ENCODE data around the gene RHOXF1.
"Not testable (repeated sequence)": the region's sequence is repeated elsewhere in the genome, so short reads cannot be mapped to it uniquely, and the experiment has no call there.

Gene RHOXF1

GRCh38 chrX:120111611-120112010 lies 4.1 kb downstream of the RHOXF1 start:
- in situ Hi-C loops (cut with MboI; ENCODE audit: low sequenced_read_pairs, unreplicated experiment) = no loop called here
- no peak for TF ChIP-seq CTCF (IDR thresholded peaks at IDR 0.05; ENCODE audit: borderline replicate concordance, control extremely low read depth, extremely low read depth, insufficient read depth, missing control alignments)
- DNase-seq (ENCODE audit: low spot score) = no peak

- in situ Hi-C loops (cut with MboI; ENCODE audit: low sequenced_read_pairs, unreplicated experiment) = no loop called here
- TF ChIP-seq CTCF (IDR thresholded peaks at IDR 0.05; ENCODE audit: borderline replicate concordance, control extremely low read depth, extremely low read depth, insufficient read depth, missing control alignments) = no peak
Observed at GRCh38 chrX:120109378-120109777, 6.3 kb downstream of the RHOXF1 start.

GRCh38 chrX:120104707-120105106 lies 11.0 kb downstream of the RHOXF1 start:
- DNase-seq (ENCODE audit: low spot score); in situ Hi-C loops (cut with MboI; ENCODE audit: low sequenced_read_pairs, unreplicated experiment): not testable (repeated sequence)

More at GRCh38 chrX:120109378-120109777, 6.3 kb downstream of the RHOXF1 start:
- DNase-seq (ENCODE audit: low spot score) = no peak

GRCh38 chrX:120101057-120101456 lies 14.7 kb downstream of the RHOXF1 start:
- DNase-seq (ENCODE audit: low spot score); in situ Hi-C loops (cut with MboI; ENCODE audit: low sequenced_read_pairs, unreplicated experiment): not testable (repeated sequence)

GRCh38 chrX:120090208-120090607 lies 25.5 kb downstream of the RHOXF1 start:
- DNase-seq (ENCODE audit: low spot score) = no peak

GRCh38 chrX:120087289-120088017 lies 28.3 kb downstream of the RHOXF1 start:
- no peak for DNase-seq (ENCODE audit: low spot score)
- in situ Hi-C loops (cut with MboI; ENCODE audit: low sequenced_read_pairs, unreplicated experiment) = loop anchor here (25.0 kb wide), 1 partner anchor 375 kb away; the partner anchor contains the start of gene LAMP2
- TF ChIP-seq CTCF (IDR thresholded peaks at IDR 0.05; ENCODE audit: borderline replicate concordance, control extremely low read depth, extremely low read depth, insufficient read depth, missing control alignments) = no peak

More at GRCh38 chrX:120090208-120090607, 25.5 kb downstream of the RHOXF1 start:
- no peak for TF ChIP-seq CTCF (IDR thresholded peaks at IDR 0.05; ENCODE audit: borderline replicate concordance, control extremely low read depth, extremely low read depth, insufficient read depth, missing control alignments)
- in situ Hi-C loops (cut with MboI; ENCODE audit: low sequenced_read_pairs, unreplicated experiment) = loop anchor here (25.0 kb wide), 1 partner anchor 372 kb away; the partner anchor contains the start of gene LAMP2

- in situ Hi-C loops (cut with MboI; ENCODE audit: low sequenced_read_pairs, unreplicated experiment) = loop anchor here (25.0 kb wide), 1 partner anchor 377 kb away; the partner anchor contains the start of gene LAMP2
- not testable (repeated sequence) for DNase-seq (ENCODE audit: low spot score)
Observed at GRCh38 chrX:120085553-120086185, 30.0 kb downstream of the RHOXF1 start.

GRCh38 chrX:120077590-120077989 lies 38.1 kb downstream of the RHOXF1 start, which contains the start of gene RHOXF2B:
RHOXF2B (minus strand) TSS chrX:120077690; CDS start chrX:120077552, 138 bp downstream.
- in situ Hi-C loops (cut with MboI; ENCODE audit: low sequenced_read_pairs, unreplicated experiment) = loop anchor here (25.0 kb wide), 1 partner anchor 385 kb away; the partner anchor contains the start of gene LAMP2
- DNase-seq (ENCODE audit: low spot score) = not testable (repeated sequence)

GRCh38 chrX:120066169-120066568 lies 49.5 kb downstream of the RHOXF1 start:
- in situ Hi-C loops (cut with MboI; ENCODE audit: low sequenced_read_pairs, unreplicated experiment); DNase-seq (ENCODE audit: low spot score): not testable (repeated sequence)

Data from GM13976 (cell line).